ENCODE measurements around the gene PRRC1. TPM values are rescaled to one million over a fixed set of nuclear protein-coding genes. Genes with fewer than 3 reads are reported as not detected.

Gene PRRC1
- total RNA-seq, 1 donor from 2014 or later = 31.9 TPM

- no peaks in the 10 kb centered on the region for H3K36me3 ChIP-seq
- no peaks in the 10 kb centered on the region for H3K27me3 ChIP-seq
- no peaks in the 10 kb centered on the region for H3K9me3 ChIP-seq
- H3K4me3 ChIP-seq = no peak overlapping the region
- DNase-seq (ENCODE audit: extremely low spot score in 2 of 2) = no peak
- TF ChIP-seq POLR2A (IDR thresholded peaks at IDR 0.05) = no peak
- no peak for TF ChIP-seq CTCF (IDR thresholded peaks at IDR 0.05)
- TF ChIP-seq POLR2AphosphoS5 (IDR thresholded peaks at IDR 0.05; ENCODE audit: insufficient read depth in 1 of 2, low read depth in 1 of 2) = no peak
- intact Hi-C loops (cut with DNase I) = no loop called here
- no peaks in the 10 kb centered on the region for H3K4me1 ChIP-seq
- H3K27ac ChIP-seq = no peak overlapping the region
Observed at GRCh38 chr5:127595484-127596368, 78.3 kb downstream of the PRRC1 start.

- H3K27me3 ChIP-seq = no peaks in the 10 kb centered on the region
- no peaks in the 10 kb centered on the region for H3K36me3 ChIP-seq
- H3K27ac ChIP-seq = no peak overlapping the region
- no peaks in the 10 kb centered on the region for H3K9me3 ChIP-seq
- no peak overlapping the region for H3K4me3 ChIP-seq
- no peak for DNase-seq (ENCODE audit: extremely low spot score in 2 of 2)
- intact Hi-C loops (cut with DNase I) = no loop called here
- TF ChIP-seq POLR2A (IDR thresholded peaks at IDR 0.05) (no peak), POLR2AphosphoS5 (IDR thresholded peaks at IDR 0.05; ENCODE audit: insufficient read depth in 1 of 2, low read depth in 1 of 2) (no peak), CTCF (IDR thresholded peaks at IDR 0.05) (no peak)
- no peaks in the 10 kb centered on the region for H3K4me1 ChIP-seq
Observed at GRCh38 chr5:127596501-127596900, 79.1 kb downstream of the PRRC1 start.

DNA sequence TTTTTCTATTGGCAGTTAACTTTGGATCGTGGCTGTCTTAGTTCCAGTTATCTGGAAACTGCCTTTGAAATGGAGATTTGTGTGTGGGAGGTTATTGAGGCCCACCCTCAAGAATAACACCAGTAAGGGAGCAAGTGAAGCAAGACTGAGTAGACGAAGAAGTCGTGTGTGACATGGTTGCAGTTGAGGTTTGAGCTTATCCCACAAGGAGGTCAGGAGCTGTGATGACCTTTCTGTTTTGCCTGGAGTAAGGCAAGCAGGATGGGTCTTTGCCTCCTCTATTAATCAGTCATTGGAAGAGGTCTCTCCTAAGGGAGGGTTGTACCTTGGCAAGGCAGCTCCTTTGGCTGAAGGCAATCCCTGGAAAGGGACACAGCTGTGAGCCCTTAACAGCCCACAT is 81.9 kb downstream of the PRRC1 start:
- Histone ChIP-seq H3K9me3 (no peaks in the 10 kb centered on the region), H3K4me1 (no peaks in the 10 kb centered on the region), H3K36me3 (no peaks in the 10 kb centered on the region), H3K27ac (no peak overlapping the region), H3K4me3 (no peak overlapping the region), H3K27me3 (no peaks in the 10 kb centered on the region)
- intact Hi-C loops (cut with DNase I) = no loop called here
- DNase-seq (ENCODE audit: extremely low spot score in 2 of 2) = no peak
- no peak for TF ChIP-seq POLR2AphosphoS5 (IDR thresholded peaks at IDR 0.05; ENCODE audit: insufficient read depth in 1 of 2, low read depth in 1 of 2)
- no peak for TF ChIP-seq POLR2A (IDR thresholded peaks at IDR 0.05)
- TF ChIP-seq CTCF (IDR thresholded peaks at IDR 0.05) = no peak

- Histone ChIP-seq H3K4me1 (no peaks in the 10 kb centered on the region), H3K4me3 (no peak overlapping the region), H3K36me3 (no peaks in the 10 kb centered on the region), H3K27ac (no peak overlapping the region), H3K9me3 (no peaks in the 10 kb centered on the region), H3K27me3 (no peaks in the 10 kb centered on the region)
- TF ChIP-seq POLR2A (IDR thresholded peaks at IDR 0.05) (no peak), POLR2AphosphoS5 (IDR thresholded peaks at IDR 0.05; ENCODE audit: insufficient read depth in 1 of 2, low read depth in 1 of 2) (no peak), CTCF (IDR thresholded peaks at IDR 0.05) (no peak)
- DNase-seq (ENCODE audit: extremely low spot score in 2 of 2) = no peak
- intact Hi-C loops (cut with DNase I) = no loop called here
Observed at GRCh38 chr5:127599847-127600246, 82.4 kb downstream of the PRRC1 start.

- TF ChIP-seq CTCF (IDR thresholded peaks at IDR 0.05) (no peak), POLR2A (IDR thresholded peaks at IDR 0.05) (no peak), POLR2AphosphoS5 (IDR thresholded peaks at IDR 0.05; ENCODE audit: insufficient read depth in 1 of 2, low read depth in 1 of 2) (no peak)
- Histone ChIP-seq H3K27me3 (no peaks in the 10 kb centered on the region), H3K4me1 (no peaks in the 10 kb centered on the region), H3K9me3 (no peaks in the 10 kb centered on the region), H3K36me3 (no peaks in the 10 kb centered on the region), H3K27ac (no peak overlapping the region), H3K4me3 (no peak overlapping the region)
- no peak for DNase-seq (ENCODE audit: extremely low spot score in 2 of 2)
- intact Hi-C loops (cut with DNase I) = no loop called here
Observed at GRCh38 chr5:127601111-127601510, 83.7 kb downstream of the PRRC1 start.

Data from vagina (tissue), 2 donors.